Ovary (tissue), 10 donors: ENCODE results near the gene STRN. TPM values are rescaled to one million over a fixed set of nuclear protein-coding genes. Genes with fewer than 3 reads are reported as not detected.

ENCODE experiments used
- DNase-seq, 5 donors: peaks; one replicate each; pipeline ENCODE4 v3.0.0-alpha.2; 2019 to 2020
- H3K27ac ChIP-seq, 2 donors: fragments of 200-600 bp; one replicate each; pipeline versions ENCODE4 v1.5.1 to v1.8.0; 2019 to 2022
- H3K27me3 ChIP-seq: fragments of 200-600 bp; one replicate; pipeline ENCODE4 v1.8.0; 2022
- H3K36me3 ChIP-seq: fragments of 200-600 bp; sonication (generic); one replicate; pipeline ENCODE4 v1.5.1; 2019
- H3K4me1 ChIP-seq: one replicate; pipeline ENCODE4 v1.8.1; 2013; ENCODE audit warnings: mild to moderate bottlenecking, moderate library complexity; ENCODE audit not compliant: insufficient read depth
- H3K4me3 ChIP-seq: fragments of 200-600 bp; sonication (generic); one replicate; pipeline ENCODE4 v1.5.1; 2017
- H3K9me3 ChIP-seq, 2 donors: fragments of 200-600 bp in 1 of 2; sonication (generic) in 1 of 2; one replicate each; pipeline versions ENCODE4 v1.5.1 to v1.8.1; 2013 to 2019; ENCODE audit warnings: mild to moderate bottlenecking in 1 of 2, moderate library complexity in 1 of 2
- EP300 ChIP-seq: sonication (generic); formaldehyde crosslinking; IDR thresholded peaks from one replicate; pipeline ENCODE4 v1.6.1; 2017; ENCODE audit warnings: antibody characterized with exemption
- POLR2A ChIP-seq: fragments of 450-650 bp; IDR thresholded peaks from one replicate; pipeline ENCODE4 v1.6.1; 2017; ENCODE audit warnings: antibody characterized with exemption, mild to moderate bottlenecking, moderate library complexity
- WGBS, 3 donors: extraction: QIAGEN DNeasy Blood & Tissue Kit in 1 of 3; methylation state at CpG; one replicate each; pipeline versions ENCODE4 v1.1.5 to v1.1.7; 2013 to 2017; 5-methylcytosine and 5-hydroxymethylcytosine counted together
- intact Hi-C, 4 donors: fragments of 100-400 bp; cut with DNase I; formaldehyde crosslinking; loops; one replicate each; pipeline versions ENCODE4 v1.11.0 to v1.15.1; 2022 to 2023
- long read RNA-seq, 3 donors: library from polyadenylated mRNA in 2 of 3; unstranded in 2 of 3; transcript quantifications; one replicate each; pipeline ENCODE4 v2.0.0 and lab custom pipeline, GENCODE V29; 2021 to 2026
- polyA plus RNA-seq, 2 donors: library from polyadenylated mRNA; stranded (reverse); fragments of 200-250 nt in 1 of 2; fragments of 350-450 nt in 1 of 2; fragmentation: Illumina TruSeq in 1 of 2; extraction: RNeasy Lipid Tissue Mini Kit (QIAGEN cat#74804) in 1 of 2; gene quantifications; one replicate each; pipeline ENCODE4 v1.2.3, GENCODE V29; 2013 to 2014
- total RNA-seq, 7 donors: library from RNA; depleted of rRNA in 2 of 7; stranded (reverse); fragments of >200 nt in 2 of 7; fragmentation: NEBNext Ultra II Directional in 3 of 7; extraction: Animal tissue kit (Norgen Biotek cat#: 25700) in 3 of 7; gene quantifications; one replicate each; pipeline versions ENCODE4 v1.1.0 to v1.2.4, GENCODE V29; 2016 to 2023
- TF ChIP-seq, protein P1 (sequence below), 3 donors: fragments of 450-650 bp in 2 of 3; fragments of 200-600 bp in 1 of 3; IDR thresholded peaks; one replicate each; pipeline versions ENCODE4 v1.5.1 to v1.8.0; 2016 to 2022; ENCODE audit warnings: antibody characterized with exemption in 3 of 3, mild to moderate bottlenecking in 1 of 3
- donor health status: DM: no; HTN: no; CAD: no; lungs with moderate emphysema.
- donor health status: DM: no; HTN: no; CAD: no.
- donor health status: Bipolar disorder and iron deficiency.
- donor health status: DM: yes; HTN: yes; CAD: no.
- donor health status: DM: no; HTN: no; CAD: no.
- donor health status: DM: yes; HTN: yes; CAD: no.

STRN gene
- total RNA-seq (10 to 100 TPM; 13.0 to 23.1 (median 19.3) TPM), polyA plus RNA-seq (10 to 100 TPM in 1 of 2 donors, 1 to 10 TPM in 1; 5.7 to 12.0 TPM)
- long read RNA-seq, donor 1: 0 reads
- long read RNA-seq, donor 2, full-length matches to known transcripts: 3 of 12 reads
- long read RNA-seq, donor 2, partial matches to known transcripts: 9 of 12 reads
- long read RNA-seq, donor 2, other reads (novel, unspliced or antisense): 0 of 12 reads
- long read RNA-seq, donor 3, full-length matches to known transcripts: 8 of 9 reads
- long read RNA-seq, donor 3, partial matches to known transcripts: 0 of 9 reads
- long read RNA-seq, donor 3, other reads (novel, unspliced or antisense): 1 of 9 reads

GRCh38 chr2:36966370-36967235 lies at the start of gene STRN:
STRN (minus strand) TSS chr2:36966536; CDS start chr2:36966463, 73 bp downstream.
- peak; percentile 95 to 98 (median 96) for DNase-seq
- peaks cover 6% of the 10 kb centered on the region for H3K4me1 ChIP-seq
- H3K27ac ChIP-seq: peak within 1 kb of the TSS in 1 of 2 donors; percentile 70
- H3K4me3 ChIP-seq: peak within 1 kb of the TSS; percentile 81
- H3K9me3 ChIP-seq: no peaks in the 10 kb centered on the region
- 0 to 2% (median 1%) methylated on average over 24 to 91 of the region's 91 CpGs for WGBS, 3 donors
- intact Hi-C loops: no loop called here
- TF ChIP-seq POLR2A (peak; percentile 57), EP300 (no peak)
- TF ChIP-seq, protein P1, sequence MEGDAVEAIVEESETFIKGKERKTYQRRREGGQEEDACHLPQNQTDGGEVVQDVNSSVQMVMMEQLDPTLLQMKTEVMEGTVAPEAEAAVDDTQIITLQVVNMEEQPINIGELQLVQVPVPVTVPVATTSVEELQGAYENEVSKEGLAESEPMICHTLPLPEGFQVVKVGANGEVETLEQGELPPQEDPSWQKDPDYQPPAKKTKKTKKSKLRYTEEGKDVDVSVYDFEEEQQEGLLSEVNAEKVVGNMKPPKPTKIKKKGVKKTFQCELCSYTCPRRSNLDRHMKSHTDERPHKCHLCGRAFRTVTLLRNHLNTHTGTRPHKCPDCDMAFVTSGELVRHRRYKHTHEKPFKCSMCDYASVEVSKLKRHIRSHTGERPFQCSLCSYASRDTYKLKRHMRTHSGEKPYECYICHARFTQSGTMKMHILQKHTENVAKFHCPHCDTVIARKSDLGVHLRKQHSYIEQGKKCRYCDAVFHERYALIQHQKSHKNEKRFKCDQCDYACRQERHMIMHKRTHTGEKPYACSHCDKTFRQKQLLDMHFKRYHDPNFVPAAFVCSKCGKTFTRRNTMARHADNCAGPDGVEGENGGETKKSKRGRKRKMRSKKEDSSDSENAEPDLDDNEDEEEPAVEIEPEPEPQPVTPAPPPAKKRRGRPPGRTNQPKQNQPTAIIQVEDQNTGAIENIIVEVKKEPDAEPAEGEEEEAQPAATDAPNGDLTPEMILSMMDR (IDR thresholded peaks at IDR 0.05): no peak
- H3K36me3 ChIP-seq: no peaks in the 10 kb centered on the region
- H3K27me3 ChIP-seq: no peaks in the 10 kb centered on the region

GRCh38 chr2:37013315-37013641 lies 46.9 kb upstream of the STRN start:
- DNase-seq: no peak
- H3K36me3 ChIP-seq: no peaks in the 10 kb centered on the region
- no peaks in the 10 kb centered on the region for H3K9me3 ChIP-seq
- intact Hi-C loops: no loop called here
- 97% methylated on average over 4 of the region's 4 CpGs for WGBS, 3 donors
- no peak overlapping the region for H3K27ac ChIP-seq
- no peak for TF ChIP-seq EP300
- TF ChIP-seq POLR2A: no peak
- TF ChIP-seq, protein P1 (IDR thresholded peaks at IDR 0.05): no peak
- H3K4me1 ChIP-seq: no peaks in the 10 kb centered on the region
- H3K4me3 ChIP-seq: no peak overlapping the region
- no peaks in the 10 kb centered on the region for H3K27me3 ChIP-seq

DNA sequence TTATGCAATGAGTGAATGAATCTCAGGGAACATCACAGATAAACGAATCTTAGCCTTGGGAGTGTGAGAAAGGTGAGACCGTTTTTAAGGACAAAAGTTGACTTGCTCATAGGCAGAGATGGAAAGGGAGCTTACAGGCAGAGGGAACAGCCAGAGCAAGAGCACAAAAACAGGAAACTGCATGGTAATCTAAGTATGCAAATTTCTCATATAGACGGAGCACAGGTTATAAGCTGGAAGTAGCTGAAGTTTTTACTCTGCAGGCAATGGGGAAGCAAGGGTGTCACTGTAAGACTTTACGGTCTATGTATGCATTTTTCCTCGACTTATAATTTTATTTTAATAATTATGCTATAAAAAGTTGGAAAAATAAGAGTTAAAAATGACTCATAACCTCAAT lies 44.8 kb upstream of the STRN start:
- H3K36me3 ChIP-seq: no peaks in the 10 kb centered on the region
- no peaks in the 10 kb centered on the region for H3K27me3 ChIP-seq
- H3K4me3 ChIP-seq: no peak overlapping the region
- H3K4me1 ChIP-seq: no peaks in the 10 kb centered on the region
- intact Hi-C loops: no loop called here
- no peaks in the 10 kb centered on the region for H3K9me3 ChIP-seq
- WGBS, 3 donors: 81 to 85% (median 83%) methylated on average over 5 of the region's 5 CpGs
- no peak for DNase-seq
- no peak overlapping the region for H3K27ac ChIP-seq
- no peak for TF ChIP-seq EP300
- no peak for TF ChIP-seq POLR2A
- TF ChIP-seq, protein P1 (IDR thresholded peaks at IDR 0.05): no peak

DNA sequence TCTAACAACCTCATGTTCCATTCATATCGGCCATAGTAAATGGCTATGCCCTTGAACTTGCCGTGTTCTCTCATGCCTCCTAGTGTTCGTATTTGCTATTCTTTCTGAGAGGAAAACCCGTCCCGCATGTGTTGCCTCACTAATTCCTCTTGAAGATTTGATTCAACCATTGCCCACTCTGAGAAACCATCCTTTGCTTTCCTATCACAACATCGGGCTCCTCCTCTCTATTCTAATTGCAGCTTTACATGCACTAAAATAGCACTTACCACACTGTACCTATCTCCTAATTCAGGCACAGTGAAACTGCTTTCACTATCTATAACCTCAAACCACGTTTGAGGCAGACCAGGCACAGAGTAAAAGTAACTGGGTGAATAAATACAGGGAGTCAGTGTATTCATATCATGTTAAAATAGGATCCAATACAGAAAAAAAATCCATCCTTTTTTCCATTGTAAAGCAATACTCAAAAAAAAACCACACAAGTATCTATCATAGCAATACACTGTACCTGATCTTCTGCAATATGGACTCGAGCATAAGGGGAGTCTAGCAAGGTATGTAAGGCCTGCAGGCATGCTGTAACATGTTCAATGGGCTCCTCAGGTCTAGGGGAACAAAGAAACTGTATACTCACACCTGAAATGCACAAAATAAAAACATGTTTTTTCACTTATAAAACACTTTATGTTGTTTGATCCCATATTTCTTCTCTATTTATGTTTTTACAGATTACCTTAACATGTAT lies 39.0 kb upstream of the STRN start:
- no peaks in the 10 kb centered on the region for H3K4me1 ChIP-seq
- 66 to 80% (median 69%) methylated on average over 8 of the region's 8 CpGs for WGBS, 3 donors

More for the DNA sequence above, 39.0 kb upstream of the STRN start:
- Histone ChIP-seq H3K9me3 (no peaks in the 10 kb centered on the region), H3K36me3 (no peaks in the 10 kb centered on the region), H3K27me3 (no peaks in the 10 kb centered on the region), H3K4me3 (no peak overlapping the region), H3K27ac (no peak overlapping the region)
- intact Hi-C loops: no loop called here
- DNase-seq: no peak
- TF ChIP-seq POLR2A (no peak), EP300 (no peak)
- TF ChIP-seq, protein P1 (IDR thresholded peaks at IDR 0.05): no peak
